NCI-H187 treated with DMSO at 0.1 percent for 48 hours (cell line): Measurements from ENCODE around the gene MTERF1.

ENCODE experiments used
- DNase-seq: peaks from one replicate; lab custom pipeline; 2025; lab: John Stamatoyannopoulos, UW

MTERF1 gene

GRCh38 chr7:91832493-91833045, 47.9 kb downstream of the MTERF1 start:
- no peak for DNase-seq

DNA sequence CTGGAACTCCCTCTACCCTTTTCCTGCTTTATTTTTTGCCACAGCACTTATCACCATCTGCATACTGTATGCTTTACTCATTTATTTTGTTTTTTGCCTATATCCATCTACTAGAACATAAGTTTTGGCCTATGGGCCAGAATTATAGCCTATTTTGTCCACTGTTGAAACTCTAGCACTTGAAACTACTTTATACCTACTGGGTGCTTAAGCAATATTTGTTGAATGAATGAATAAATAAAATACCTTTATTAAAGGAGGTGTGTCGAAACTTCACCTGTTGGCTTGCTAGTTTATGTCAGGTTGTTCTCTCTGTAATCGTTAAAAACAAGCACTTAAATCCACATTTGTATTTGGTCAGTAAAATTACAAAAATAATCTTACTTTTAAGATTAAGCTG, 53.3 kb downstream of the MTERF1 start:
- no peak for DNase-seq

DNA sequence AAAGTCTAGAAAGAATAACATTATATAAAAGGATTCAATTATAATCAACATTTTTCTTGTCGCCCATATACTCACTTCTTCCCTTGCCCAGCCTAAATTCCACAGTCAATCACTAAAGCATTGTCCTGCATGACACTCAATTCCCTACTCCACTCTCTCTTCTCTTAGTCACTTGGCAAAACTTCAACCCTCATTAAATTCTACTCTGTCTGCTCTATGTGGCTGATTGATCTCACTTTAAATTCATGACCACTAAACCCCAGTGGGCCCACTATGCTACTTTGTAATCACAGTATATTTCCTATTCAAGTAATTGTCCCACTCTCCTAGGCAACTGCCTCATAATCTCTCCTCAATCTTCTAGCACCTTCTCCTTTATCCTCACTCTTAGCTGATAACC, 54.1 kb downstream of the MTERF1 start:
- DNase-seq: no peak

DNA sequence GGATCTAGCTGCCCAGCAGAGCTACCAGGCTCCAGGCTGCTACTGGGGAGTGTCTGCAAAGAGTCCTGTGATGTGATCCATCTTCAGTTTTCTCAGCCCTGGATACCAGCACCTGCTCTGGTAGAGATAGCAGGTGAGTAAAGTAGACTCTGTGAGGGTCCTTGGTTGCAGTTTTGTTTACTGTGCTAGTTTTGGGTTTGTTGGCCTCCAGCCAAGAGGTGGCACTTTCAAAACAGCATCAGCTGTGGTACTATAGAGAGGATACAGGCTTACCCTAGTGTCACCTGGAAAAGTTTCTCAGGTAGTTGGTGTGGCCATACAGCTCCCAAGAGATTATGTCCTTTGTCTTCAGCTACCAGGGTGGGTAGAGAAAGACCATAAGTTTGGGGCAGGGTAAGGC, 56.3 kb downstream of the MTERF1 start:
- DNase-seq: no peak
